Measurements from ENCODE around the gene RAB3C.

The RAB3C gene

DNA sequence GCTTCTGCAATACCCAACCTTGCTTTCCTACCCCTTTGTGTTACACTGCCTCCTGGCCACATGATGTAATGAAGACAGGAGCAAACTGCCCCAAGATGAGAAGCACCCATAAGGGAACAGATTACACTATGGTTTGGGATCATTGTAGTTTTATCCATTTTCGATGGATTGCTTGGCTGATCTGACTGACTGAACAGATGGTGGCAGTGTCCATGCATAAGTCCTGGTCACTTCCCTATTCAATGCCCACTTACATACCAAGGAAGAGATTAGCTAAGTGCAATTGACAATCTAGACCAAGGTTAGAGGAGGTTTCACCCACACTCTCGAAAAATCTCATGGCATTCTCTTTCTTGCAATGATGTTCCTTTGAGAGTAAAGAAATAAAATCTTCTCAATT lies 319.9 kb downstream of the RAB3C start:
- no peak overlapping the region for H2AFZ ChIP-seq (ENCODE audit: low read depth)

DNA sequence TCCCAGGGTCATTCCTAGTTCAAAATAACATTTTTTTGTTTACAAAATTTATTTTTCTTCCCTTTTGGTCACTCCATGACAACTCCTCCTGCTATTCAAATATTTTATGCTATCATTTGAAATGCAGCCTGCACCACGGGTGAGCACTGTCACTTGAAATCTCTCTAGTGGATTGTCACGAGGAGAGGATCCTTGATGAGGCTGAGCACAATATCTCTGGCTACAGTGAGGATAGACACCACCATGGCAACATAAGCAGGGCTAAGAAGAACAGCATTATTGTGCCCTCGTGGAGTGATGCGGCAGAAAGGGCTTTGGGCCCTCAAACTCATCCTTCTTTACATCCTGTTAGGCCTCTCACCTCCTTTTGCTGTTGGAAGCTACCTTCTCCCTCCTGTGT lies 321.9 kb downstream of the RAB3C start:
- no peak overlapping the region for H3K9ac ChIP-seq
- no peaks in the 10 kb centered on the region for H3K27me3 ChIP-seq (ENCODE audit: insufficient read depth, low read depth)
- no peaks in the 10 kb centered on the region for H3K79me2 ChIP-seq (ENCODE audit: insufficient read depth, low read depth)
- no peak overlapping the region for H2AFZ ChIP-seq (ENCODE audit: low read depth)
- no peak overlapping the region for H3K4me3 ChIP-seq (IDR thresholded peaks at IDR 0.05; ENCODE audit: insufficient read depth, low read depth, low read length)
- H3K4me2 ChIP-seq = no peak overlapping the region
- no peaks in the 10 kb centered on the region for H3K4me1 ChIP-seq (ENCODE audit: low read depth, poor library complexity, severe bottlenecking)
- H3K27ac ChIP-seq = no peak overlapping the region
- TF ChIP-seq, protein P1, sequence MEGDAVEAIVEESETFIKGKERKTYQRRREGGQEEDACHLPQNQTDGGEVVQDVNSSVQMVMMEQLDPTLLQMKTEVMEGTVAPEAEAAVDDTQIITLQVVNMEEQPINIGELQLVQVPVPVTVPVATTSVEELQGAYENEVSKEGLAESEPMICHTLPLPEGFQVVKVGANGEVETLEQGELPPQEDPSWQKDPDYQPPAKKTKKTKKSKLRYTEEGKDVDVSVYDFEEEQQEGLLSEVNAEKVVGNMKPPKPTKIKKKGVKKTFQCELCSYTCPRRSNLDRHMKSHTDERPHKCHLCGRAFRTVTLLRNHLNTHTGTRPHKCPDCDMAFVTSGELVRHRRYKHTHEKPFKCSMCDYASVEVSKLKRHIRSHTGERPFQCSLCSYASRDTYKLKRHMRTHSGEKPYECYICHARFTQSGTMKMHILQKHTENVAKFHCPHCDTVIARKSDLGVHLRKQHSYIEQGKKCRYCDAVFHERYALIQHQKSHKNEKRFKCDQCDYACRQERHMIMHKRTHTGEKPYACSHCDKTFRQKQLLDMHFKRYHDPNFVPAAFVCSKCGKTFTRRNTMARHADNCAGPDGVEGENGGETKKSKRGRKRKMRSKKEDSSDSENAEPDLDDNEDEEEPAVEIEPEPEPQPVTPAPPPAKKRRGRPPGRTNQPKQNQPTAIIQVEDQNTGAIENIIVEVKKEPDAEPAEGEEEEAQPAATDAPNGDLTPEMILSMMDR (conservative IDR thresholded peaks at IDR 0.05; ENCODE audit: low read depth, low read length) = no peak
- no peaks in the 10 kb centered on the region for H4K20me1 ChIP-seq (ENCODE audit: insufficient read depth)
- H3K36me3 ChIP-seq (ENCODE audit: insufficient read depth) = no peaks in the 10 kb centered on the region

More for the DNA sequence above, 319.9 kb downstream of the RAB3C start:
- Histone ChIP-seq H3K36me3 (ENCODE audit: insufficient read depth) (no peaks in the 10 kb centered on the region), H3K4me3 (IDR thresholded peaks at IDR 0.05; ENCODE audit: insufficient read depth, low read depth, low read length) (no peak overlapping the region), H3K27me3 (ENCODE audit: insufficient read depth, low read depth) (no peaks in the 10 kb centered on the region), H3K27ac (no peak overlapping the region), H3K4me1 (ENCODE audit: low read depth, poor library complexity, severe bottlenecking) (no peaks in the 10 kb centered on the region), H3K4me2 (no peak overlapping the region), H3K9ac (no peak overlapping the region), H3K79me2 (ENCODE audit: insufficient read depth, low read depth) (no peaks in the 10 kb centered on the region), H4K20me1 (ENCODE audit: insufficient read depth) (no peaks in the 10 kb centered on the region)
- TF ChIP-seq, protein P1 (conservative IDR thresholded peaks at IDR 0.05; ENCODE audit: low read depth, low read length) = no peak

DNA sequence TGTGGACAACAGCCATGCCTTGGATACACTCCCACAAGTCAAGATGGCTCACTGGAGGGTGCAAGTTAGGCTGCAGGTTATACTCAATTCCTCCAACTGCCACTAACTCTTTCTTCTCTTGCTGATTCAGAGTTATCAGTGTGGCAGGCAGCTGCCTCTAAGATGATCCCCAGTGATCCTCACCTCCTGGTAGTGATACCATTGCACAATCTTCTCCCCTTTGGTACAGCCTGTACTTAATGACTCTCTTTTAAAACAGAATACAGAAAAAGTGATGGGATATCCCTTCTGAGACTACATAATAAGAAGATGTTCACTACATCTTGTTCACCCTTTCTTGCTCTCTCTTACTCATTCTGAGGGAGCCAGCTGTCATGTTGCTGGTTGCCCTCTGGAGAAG lies 323.1 kb downstream of the RAB3C start:
- TF ChIP-seq, protein P1 (conservative IDR thresholded peaks at IDR 0.05; ENCODE audit: low read depth, low read length) = no peak
- no peaks in the 10 kb centered on the region for H3K79me2 ChIP-seq (ENCODE audit: insufficient read depth, low read depth)
- no peaks in the 10 kb centered on the region for H3K36me3 ChIP-seq (ENCODE audit: insufficient read depth)
- H4K20me1 ChIP-seq (ENCODE audit: insufficient read depth) = no peaks in the 10 kb centered on the region
- H3K27ac ChIP-seq = no peak overlapping the region
- H3K4me3 ChIP-seq (IDR thresholded peaks at IDR 0.05; ENCODE audit: insufficient read depth, low read depth, low read length) = no peak overlapping the region
- H2AFZ ChIP-seq (ENCODE audit: low read depth) = no peak overlapping the region
- H3K4me2 ChIP-seq = no peak overlapping the region
- no peaks in the 10 kb centered on the region for H3K4me1 ChIP-seq (ENCODE audit: low read depth, poor library complexity, severe bottlenecking)
- H3K9ac ChIP-seq = no peak overlapping the region
- H3K27me3 ChIP-seq (ENCODE audit: insufficient read depth, low read depth) = no peaks in the 10 kb centered on the region
